ENCODE measurements around the gene THSD1.
"Not testable (repeated sequence)": the region's sequence is repeated elsewhere in the genome, so short reads cannot be mapped to it uniquely, and the experiment has no call there.

THSD1 gene

GRCh38 chr13:52408071-52408658, 2.2 kb upstream of the THSD1 start:
- FAIRE-seq = not testable (repeated sequence)

GRCh38 chr13:52407436-52407835, 1.5 kb upstream of the THSD1 start:
- not testable (repeated sequence) for FAIRE-seq

DNA sequence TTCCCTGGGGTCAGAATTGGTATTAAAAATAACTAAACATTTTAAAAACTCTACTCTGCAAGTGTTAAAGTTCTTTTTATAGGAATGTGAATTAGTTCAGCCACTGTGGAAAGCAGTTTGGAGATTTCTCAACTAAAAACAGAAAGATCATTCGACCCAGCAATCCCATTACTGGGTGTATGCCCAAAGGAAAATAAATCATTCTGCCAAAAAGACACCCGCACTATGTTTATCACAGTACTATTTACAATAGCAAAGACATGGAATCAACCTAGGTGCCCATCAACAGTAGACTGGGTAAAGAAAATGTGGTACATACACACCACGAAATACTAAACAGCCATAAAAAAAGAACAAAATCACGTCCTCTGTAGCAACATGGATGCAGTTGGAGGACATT, 657 bp upstream of the THSD1 start:
- no peak for FAIRE-seq

- FAIRE-seq = no peak
Measured at GRCh38 chr13:52405369-52405766, 604 bp downstream of the THSD1 start.

- FAIRE-seq = no peak
Measured at GRCh38 chr13:52399708-52400107, 6.3 kb downstream of the THSD1 start.

- no peak for FAIRE-seq
Measured at GRCh38 chr13:52399046-52399445, 6.9 kb downstream of the THSD1 start.

GRCh38 chr13:52395704-52396103, 10.3 kb downstream of the THSD1 start:
- FAIRE-seq = no peak

GRCh38 chr13:52394586-52394985, 11.4 kb downstream of the THSD1 start:
- FAIRE-seq = no peak

- FAIRE-seq = no peak
Measured at GRCh38 chr13:52393572-52394357, 12.2 kb downstream of the THSD1 start.

DNA sequence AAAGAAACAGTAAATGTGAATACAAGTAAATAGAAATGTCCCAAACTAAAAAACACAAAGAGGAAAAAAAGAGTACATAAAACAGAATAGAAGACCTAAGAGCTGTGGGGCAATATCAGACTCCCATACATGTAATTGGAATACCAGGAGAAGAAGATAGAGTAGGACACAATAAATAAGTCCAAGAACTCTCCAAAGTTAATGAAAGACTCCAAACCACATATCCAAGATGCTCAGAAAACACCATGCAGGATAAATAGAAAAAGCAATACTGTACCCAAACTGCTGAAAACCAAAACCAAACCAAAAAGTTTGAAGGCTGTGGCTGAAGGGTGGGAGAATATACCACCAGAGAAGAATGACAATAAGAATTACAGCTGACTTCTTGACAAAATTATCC, 18.3 kb downstream of the THSD1 start:
- FAIRE-seq = no peak

DNA sequence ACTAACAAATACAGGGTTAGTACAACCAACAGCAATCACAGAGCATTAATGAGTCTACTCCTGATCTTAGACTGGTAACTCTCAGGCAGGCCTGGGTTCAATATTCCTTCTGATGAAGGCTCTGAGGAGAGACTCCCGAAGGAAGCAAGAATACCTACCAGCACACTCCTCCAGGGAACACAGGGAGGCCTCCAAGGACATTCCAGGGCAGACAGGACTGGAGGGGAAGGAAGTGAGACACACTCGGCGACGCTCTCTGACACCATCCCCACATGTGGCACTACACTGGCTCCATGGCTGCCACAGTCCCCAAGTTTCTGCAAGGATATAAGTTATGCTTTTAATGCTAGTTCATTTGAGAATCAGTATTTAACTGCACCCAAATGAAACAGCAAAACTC, 20.1 kb downstream of the THSD1 start:
- no peak for FAIRE-seq

- FAIRE-seq = no peak
Measured at GRCh38 chr13:52383366-52383765, 22.6 kb downstream of the THSD1 start.

- no peak for FAIRE-seq
Measured at GRCh38 chr13:52378312-52378711, 27.7 kb downstream of the THSD1 start.

DNA sequence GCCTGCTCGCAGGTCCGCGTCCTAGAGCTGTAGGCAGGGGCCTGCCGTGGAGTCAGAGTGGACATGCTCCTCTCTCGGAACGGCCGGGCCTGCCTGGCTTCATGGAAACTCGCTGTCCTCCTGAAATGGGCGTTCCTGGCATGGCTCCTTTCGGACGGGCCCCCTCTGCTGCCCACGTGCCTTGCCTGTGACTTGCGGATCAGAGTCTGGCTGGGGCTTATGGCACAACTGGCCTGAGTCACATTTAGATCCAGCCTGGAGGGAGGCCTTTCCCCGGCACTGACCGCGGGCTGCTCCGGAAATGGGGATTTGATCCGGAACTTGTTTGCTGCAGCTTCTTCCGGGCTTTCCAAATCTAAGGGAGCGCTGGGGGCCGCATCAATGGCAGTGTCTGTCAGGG, 28.1 kb downstream of the THSD1 start:
- FAIRE-seq = no peak

DNA sequence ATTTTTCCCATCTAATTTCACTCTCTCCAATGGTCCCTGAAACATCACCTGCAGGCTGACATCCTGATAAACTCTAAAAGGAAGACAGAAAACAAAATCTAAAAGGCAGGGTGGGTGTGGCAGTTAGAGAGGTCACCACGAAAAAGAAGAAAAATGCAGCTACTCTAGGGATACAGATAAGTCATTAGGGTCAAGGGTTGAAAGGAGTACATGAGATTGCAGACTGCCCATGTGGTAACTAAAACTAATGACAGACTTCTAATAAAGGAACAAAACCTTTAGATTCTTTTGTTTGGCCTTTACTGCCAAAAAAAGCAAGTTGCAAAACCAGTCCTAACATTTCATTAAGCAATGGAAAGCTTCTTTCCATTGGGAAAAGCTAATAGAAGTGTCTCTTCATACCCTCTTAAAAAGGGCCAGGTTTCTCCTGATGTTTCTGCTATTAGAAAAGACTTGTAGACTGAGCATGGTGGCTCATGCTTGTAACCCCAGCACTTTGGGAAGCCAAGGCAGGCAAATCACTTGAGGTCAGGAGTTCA, 31.0 kb downstream of the THSD1 start:
- FAIRE-seq = no peak

GRCh38 chr13:52374389-52374788, 31.6 kb downstream of the THSD1 start:
- FAIRE-seq = no peak

DNA sequence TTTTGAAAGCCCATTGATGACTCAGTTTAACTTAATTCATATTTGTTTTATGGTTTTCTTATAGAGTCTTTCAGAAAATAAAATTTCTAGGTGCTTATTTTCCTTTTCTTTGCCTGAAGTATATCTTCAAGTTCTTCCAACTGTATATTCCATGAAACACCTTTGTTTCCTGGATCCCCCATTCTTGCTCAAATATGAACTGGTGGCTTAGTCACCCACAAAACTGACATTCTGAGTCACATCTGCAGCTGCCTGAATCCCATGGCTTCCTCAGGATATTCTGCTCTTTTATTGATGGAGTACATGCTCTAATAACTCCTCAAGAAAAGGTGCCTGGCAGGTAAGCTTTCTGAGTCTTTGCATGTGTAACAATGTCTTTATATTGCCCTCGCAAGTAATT, 32.7 kb downstream of the THSD1 start:
- FAIRE-seq = not testable (repeated sequence)

DNA sequence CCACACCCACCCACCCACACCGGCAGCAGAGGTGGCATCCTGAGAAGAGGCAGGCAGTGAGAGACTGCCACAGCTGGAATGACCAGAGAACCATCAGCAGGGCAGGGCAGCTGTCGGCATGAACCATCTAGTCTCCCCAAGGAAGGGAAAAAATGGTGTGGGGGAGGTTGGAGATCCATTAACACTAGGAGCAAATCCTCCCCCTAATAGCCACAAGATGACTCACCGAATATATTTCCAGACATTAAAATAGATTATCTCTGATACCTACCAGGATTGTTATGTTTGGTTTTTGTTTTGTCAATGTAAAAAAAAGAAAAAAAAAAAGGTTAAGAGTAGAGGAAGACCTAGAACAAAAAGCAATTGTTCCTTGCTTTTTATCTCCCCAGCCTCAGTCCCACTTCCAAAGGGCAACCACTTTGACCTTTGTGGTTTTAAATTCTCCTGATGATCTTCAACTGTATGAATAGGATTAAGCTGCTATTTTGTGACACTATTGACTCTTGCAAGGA, 34.2 kb downstream of the THSD1 start:
- no peak for FAIRE-seq

- FAIRE-seq = no peak
Measured at GRCh38 chr13:52366291-52366690, 39.7 kb downstream of the THSD1 start.

DNA sequence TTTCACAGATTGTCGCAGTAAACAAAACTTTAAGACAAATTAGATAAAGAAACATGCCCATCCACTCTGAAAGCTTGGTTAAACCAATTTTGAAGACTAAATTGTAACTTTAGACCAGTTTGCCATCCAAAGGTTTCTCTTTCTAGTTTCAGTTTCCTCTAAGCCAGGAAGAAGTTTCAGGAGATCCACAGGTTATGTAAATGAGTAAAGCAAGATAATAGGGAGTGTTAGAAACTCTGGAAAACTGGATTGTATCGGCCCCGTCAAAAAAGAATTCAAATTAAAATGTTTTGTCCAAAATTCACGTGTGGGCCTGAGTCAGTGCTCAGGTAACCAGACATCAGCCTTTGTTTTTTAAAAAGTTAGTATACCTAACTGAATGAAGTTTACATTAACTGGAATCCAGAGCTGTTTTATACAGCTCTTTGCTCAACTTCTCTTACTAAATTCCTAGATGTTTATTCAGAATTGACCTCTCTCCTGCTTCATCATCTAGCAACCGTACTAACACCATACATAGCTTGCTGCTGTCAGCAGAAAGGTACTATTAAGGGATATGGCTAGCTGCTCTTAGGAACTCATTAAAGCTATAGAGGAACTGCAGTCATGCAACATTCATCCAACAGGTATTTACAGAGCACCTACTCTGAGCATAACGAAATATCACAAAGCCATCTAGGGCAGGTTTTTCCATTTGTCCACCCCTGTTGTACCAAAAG, 43.6 kb downstream of the THSD1 start:
- FAIRE-seq = not testable (repeated sequence)

GRCh38 chr13:52361225-52361624, 44.7 kb downstream of the THSD1 start:
- FAIRE-seq = no peak

DNA sequence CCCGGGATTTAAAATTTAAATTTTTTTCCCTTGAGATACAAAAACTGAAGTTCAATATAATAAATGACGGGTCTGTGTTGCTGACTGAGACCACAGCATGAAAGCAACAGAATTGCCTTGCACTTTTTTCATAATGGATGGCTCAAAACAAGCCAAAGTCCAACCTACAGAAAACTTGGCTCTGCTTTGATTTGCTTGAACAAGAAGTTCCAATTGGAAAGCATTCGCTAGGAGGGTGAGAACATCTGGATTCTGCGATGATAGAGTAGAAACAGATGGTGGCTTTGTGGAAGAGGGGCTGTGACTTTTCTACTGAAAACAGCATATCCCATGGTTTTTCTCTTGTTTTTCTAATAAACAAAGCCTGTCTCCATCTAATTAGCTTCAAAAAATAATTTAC, 46.4 kb downstream of the THSD1 start:
- FAIRE-seq = no peak

DNA sequence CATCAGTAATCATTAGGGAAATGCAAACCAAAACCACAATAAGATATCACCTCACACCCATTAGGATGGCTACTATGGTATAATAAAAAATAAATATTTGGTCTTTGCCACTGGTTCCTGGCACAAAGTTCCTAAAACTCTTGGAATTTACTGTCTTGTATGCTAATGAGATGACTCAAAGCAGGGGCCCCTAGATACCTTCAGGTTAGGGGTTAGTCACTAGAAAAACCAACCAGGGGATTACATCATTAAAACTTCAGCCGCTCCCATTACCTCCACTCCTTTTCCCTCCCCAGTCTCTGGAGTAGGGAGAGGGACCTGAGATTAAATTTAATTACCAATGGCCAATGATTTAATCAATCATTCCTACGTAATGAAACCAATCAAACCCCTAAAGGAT, 49.6 kb downstream of the THSD1 start:
- FAIRE-seq = no peak
